OCI-LY1 (cell line): ENCODE measurements around the gene RNF183.
"Not testable (repeated sequence)": the region's sequence is repeated elsewhere in the genome, so short reads cannot be mapped to it uniquely, and the experiment has no call there.

Experiments
- H2AFZ ChIP-seq: fragments of 200-600 bp; sonication (generic), shearing (Covaris generic); 2 replicates; pipeline ENCODE4 v1.6.0; 2014; ENCODE audit warnings: antibody characterized with exemption, mild to moderate bottlenecking, low read length
- H3F3A ChIP-seq: fragments of 200-600 bp; sonication (generic), shearing (Covaris generic); 2 replicates; pipeline ENCODE4 v1.6.0; 2014; ENCODE audit warnings: mild to moderate bottlenecking, antibody characterized with exemption, low read length, moderate library complexity; ENCODE audit not compliant: insufficient read depth
- H3K27ac ChIP-seq: fragments of 200-600 bp; sonication (generic); 2 replicates; pipeline ENCODE4 v1.5.1; 2014; ENCODE audit warnings: low read length, mixed run types, mild to moderate bottlenecking, low read depth; ENCODE audit not compliant: poor library complexity, severe bottlenecking
- H3K27me3 ChIP-seq: fragments of 200-600 bp; sonication (generic); 2 replicates; pipeline ENCODE4 v1.6.0; 2014; ENCODE audit warnings: antibody characterized with exemption, mild to moderate bottlenecking, low read length, moderate library complexity; ENCODE audit not compliant: insufficient read depth
- H3K36me3 ChIP-seq: fragments of 200-600 bp; sonication (generic); 2 replicates; pipeline ENCODE4 v1.6.1; 2014; ENCODE audit warnings: mild to moderate bottlenecking, antibody characterized with exemption, low read length, moderate library complexity, mixed read lengths; ENCODE audit not compliant: insufficient read depth
- H3K4me1 ChIP-seq: fragments of 200-600 bp; sonication (generic); 2 replicates; pipeline ENCODE4 v1.5.1; 2014; ENCODE audit warnings: mild to moderate bottlenecking, low read length, moderate library complexity; ENCODE audit not compliant: insufficient read depth, severe bottlenecking
- H3K4me2 ChIP-seq: fragments of 200-600 bp; sonication (generic), shearing (Covaris generic); 2 replicates; pipeline ENCODE4 v1.6.1; 2014; ENCODE audit warnings: low read length
- H3K4me3 ChIP-seq: fragments of 200-600 bp; sonication (generic); 2 replicates; pipeline ENCODE4 v1.5.1; 2014; ENCODE audit warnings: low read length, low read depth, mild to moderate bottlenecking, mixed read lengths; ENCODE audit not compliant: poor library complexity, severe bottlenecking
- H3K79me2 ChIP-seq: fragments of 200-600 bp; shearing (Covaris generic); 2 replicates; pipeline ENCODE4 v1.6.1; 2016; ENCODE audit warnings: mixed run types, low read length, mixed read lengths; ENCODE audit not compliant: insufficient read depth
- H3K9ac ChIP-seq: fragments of 200-600 bp; sonication (generic), shearing (Covaris generic); 2 replicates; pipeline ENCODE4 v1.6.1; 2014; ENCODE audit warnings: mild to moderate bottlenecking, low read length, mixed read lengths
- H3K9me2 ChIP-seq: fragments of 200-600 bp; sonication (generic), shearing (Covaris generic); 2 replicates; pipeline ENCODE4 v1.6.1; 2014; ENCODE audit warnings: low read depth, mild to moderate bottlenecking, low read length, mixed read lengths
- H3K9me3 ChIP-seq: fragments of 200-600 bp; shearing (Covaris generic); 2 replicates; pipeline ENCODE4 v1.6.1; 2014; ENCODE audit warnings: low read length, mixed read lengths
- H4K20me1 ChIP-seq: fragments of 200-600 bp; sonication (generic), shearing (Covaris generic); 2 replicates; pipeline ENCODE4 v1.6.0; 2016; ENCODE audit warnings: mild to moderate bottlenecking, low read length; ENCODE audit not compliant: insufficient read depth
- EZH2 ChIP-seq: fragments of 200-600 bp; sonication (generic), shearing (Covaris generic); IDR thresholded peaks from 2 replicates; pipeline ENCODE4 v1.8.0; 2017; ENCODE audit warnings: borderline replicate concordance, mixed run types, mild to moderate bottlenecking, antibody characterized with exemption, low read length, moderate library complexity, mixed read lengths
- TF ChIP-seq, protein P1 (sequence below): fragments of 200-600 bp; sonication (generic), shearing (Covaris generic); IDR thresholded peaks from 2 replicates; pipeline ENCODE4 v1.5.1; 2017; ENCODE audit warnings: mild to moderate bottlenecking, antibody characterized with exemption, low read length, moderate library complexity, mixed read lengths

Gene RNF183

DNA sequence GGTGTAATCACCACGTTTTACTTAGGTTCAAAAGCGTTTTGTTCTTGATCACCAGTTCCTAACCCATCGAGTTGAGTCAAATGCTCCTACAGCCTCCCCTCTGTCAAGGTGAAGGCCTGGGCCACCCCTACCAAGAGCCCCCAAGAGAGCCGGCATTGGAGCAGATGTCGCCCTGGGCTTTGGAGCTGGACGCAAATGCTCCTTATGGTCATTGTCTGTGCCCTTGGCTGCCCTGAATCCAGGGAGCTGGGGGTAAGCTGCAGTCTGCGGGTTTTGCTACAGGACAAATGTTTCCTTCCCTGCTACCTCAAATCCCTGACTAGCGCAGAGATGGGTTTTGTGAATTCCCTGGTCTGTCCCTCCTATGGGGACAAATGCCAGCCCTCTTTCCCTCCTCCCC, 4.9 kb downstream of the RNF183 start:
- Histone ChIP-seq H3K27ac (no peak overlapping the region), H3F3A (no peaks in the 10 kb centered on the region), H3K36me3 (peaks cover 9% of the 10 kb centered on the region), H3K9me3 (no peaks in the 10 kb centered on the region), H3K4me1 (peaks cover 6% of the 10 kb centered on the region), H4K20me1 (no peaks in the 10 kb centered on the region), H3K4me2 (no peak overlapping the region), H3K9me2 (no peaks in the 10 kb centered on the region), H3K27me3 (peaks cover 4% of the 10 kb centered on the region), H3K9ac (no peak overlapping the region), H3K4me3 (no peak overlapping the region), H3K79me2 (no peaks in the 10 kb centered on the region), H2AFZ (no peak overlapping the region)
- no peak for TF ChIP-seq EZH2
- TF ChIP-seq, protein P1, sequence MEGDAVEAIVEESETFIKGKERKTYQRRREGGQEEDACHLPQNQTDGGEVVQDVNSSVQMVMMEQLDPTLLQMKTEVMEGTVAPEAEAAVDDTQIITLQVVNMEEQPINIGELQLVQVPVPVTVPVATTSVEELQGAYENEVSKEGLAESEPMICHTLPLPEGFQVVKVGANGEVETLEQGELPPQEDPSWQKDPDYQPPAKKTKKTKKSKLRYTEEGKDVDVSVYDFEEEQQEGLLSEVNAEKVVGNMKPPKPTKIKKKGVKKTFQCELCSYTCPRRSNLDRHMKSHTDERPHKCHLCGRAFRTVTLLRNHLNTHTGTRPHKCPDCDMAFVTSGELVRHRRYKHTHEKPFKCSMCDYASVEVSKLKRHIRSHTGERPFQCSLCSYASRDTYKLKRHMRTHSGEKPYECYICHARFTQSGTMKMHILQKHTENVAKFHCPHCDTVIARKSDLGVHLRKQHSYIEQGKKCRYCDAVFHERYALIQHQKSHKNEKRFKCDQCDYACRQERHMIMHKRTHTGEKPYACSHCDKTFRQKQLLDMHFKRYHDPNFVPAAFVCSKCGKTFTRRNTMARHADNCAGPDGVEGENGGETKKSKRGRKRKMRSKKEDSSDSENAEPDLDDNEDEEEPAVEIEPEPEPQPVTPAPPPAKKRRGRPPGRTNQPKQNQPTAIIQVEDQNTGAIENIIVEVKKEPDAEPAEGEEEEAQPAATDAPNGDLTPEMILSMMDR = no peak

DNA sequence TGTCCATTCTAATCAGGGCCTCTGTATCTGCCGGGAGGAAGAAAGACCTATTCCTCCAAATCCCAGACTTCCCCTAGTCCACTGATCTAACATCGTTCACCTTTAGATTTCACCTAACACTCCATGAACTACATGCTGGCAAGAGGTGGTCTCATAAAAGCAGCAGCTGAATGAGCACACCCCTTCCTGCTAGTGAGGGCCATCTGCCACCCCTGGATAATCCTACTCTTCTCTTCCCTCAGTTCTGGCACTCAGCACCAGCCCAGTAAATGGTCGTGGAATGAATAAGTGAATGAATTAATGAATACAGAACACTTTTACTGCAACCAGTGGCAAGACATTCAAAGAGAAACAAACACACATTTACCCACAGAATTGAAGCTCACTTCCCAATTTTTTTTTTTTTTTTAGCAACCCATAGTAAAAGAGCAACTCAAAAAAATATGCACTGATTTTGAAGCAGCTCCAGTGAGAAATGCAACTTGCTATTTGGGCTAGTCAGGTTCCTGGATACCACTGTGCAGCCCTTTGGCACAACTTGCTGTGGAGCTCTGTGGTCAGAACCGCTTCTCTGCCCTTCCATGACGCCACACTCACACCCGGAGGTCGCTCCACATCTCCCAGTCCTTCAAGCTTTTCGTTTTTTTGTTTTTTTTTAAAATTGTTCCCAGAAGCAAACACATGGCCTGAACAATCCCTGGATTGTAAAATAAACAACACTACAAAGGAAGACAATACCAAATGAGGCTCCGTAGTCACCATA, 6.2 kb downstream of the RNF183 start:
- peaks cover 4% of the 10 kb centered on the region for H3K27me3 ChIP-seq
- no peaks in the 10 kb centered on the region for H3K9me3 ChIP-seq

DNA sequence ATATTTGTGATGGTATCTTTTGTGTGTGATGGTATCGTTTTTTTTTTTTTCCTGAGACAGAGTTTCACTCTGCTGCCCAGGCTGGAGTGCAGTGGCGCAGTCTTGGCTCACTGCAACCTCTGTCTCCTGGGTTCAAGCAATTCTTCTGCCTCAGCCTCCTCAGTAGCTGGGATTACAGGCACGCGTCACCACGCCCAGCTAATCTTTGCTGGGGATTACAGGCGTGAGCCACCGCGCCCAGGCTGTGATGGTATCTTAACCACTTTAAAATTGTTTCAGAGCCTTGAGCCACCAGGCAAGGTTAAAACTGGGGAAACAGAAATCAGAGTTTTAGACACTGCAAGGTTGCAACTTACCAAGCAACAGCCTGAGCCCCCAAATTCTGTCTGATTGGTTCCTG, 6.9 kb downstream of the RNF183 start:
- H3K4me3 ChIP-seq, H3K9ac ChIP-seq, H3F3A ChIP-seq, H3K27ac ChIP-seq, H3K4me1 ChIP-seq, H3K9me2 ChIP-seq, H3K4me2 ChIP-seq, H3K27me3 ChIP-seq, H3K79me2 ChIP-seq, H3K9me3 ChIP-seq, H2AFZ ChIP-seq, H4K20me1 ChIP-seq: not testable (repeated sequence)
- H3K36me3 ChIP-seq = peaks cover 29% of the 10 kb centered on the region

More for the DNA sequence above, 6.2 kb downstream of the RNF183 start:
- Histone ChIP-seq H3K36me3 (peaks cover 22% of the 10 kb centered on the region), H3K79me2 (no peaks in the 10 kb centered on the region), H3F3A (no peaks in the 10 kb centered on the region), H4K20me1 (no peaks in the 10 kb centered on the region), H3K27ac (no peak overlapping the region), H2AFZ (no peak overlapping the region), H3K4me3 (no peak overlapping the region), H3K4me2 (no peak overlapping the region), H3K4me1 (no peaks in the 10 kb centered on the region), H3K9ac (no peak overlapping the region), H3K9me2 (no peaks in the 10 kb centered on the region)
- TF ChIP-seq, protein P1 = no peak
- no peak for TF ChIP-seq EZH2

DNA sequence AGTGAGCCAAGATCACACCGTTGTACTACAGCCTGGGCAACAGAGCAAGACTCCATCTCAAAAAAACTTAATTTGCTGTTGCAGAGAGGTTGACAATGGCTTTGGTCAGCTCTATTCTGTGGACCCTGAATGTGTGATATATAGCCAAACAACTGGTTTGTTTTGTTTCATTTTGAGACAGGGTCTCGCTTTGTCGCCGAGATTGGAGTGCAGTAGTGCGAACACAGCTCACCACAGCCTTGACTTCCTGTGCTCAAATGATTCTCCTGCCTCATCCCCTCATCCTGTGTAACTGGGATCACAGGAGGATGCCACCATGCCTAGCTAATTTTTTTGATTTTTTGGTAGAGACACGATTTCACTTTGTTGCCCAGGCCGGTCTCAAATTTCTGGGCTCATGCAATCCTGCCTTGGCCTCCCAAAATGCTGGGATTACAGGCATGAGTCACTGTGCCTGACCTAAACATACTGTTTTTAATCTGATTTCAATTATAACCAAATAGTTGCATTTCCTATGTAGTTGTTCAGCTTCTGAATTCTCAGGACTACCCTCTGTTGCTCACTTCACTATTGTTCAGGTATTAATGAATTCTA, 9.8 kb downstream of the RNF183 start:
- no peak for TF ChIP-seq EZH2
- TF ChIP-seq, protein P1 = no peak
- no peaks in the 10 kb centered on the region for H3K79me2 ChIP-seq
- H3K27me3 ChIP-seq = no peaks in the 10 kb centered on the region; the same call in 1 of the 2 replicates
- peaks cover 58% of the 10 kb centered on the region for H3K36me3 ChIP-seq
- H3K9ac ChIP-seq = no peak overlapping the region
- no peaks in the 10 kb centered on the region for H3K4me1 ChIP-seq
- H3F3A ChIP-seq = no peaks in the 10 kb centered on the region; the same call in 1 of the 2 replicates
- H3K4me2 ChIP-seq = no peak overlapping the region
- H2AFZ ChIP-seq = no peak overlapping the region
- H3K27ac ChIP-seq = no peak overlapping the region
- H3K9me2 ChIP-seq = no peaks in the 10 kb centered on the region
- no peaks in the 10 kb centered on the region for H4K20me1 ChIP-seq
- H3K4me3 ChIP-seq = no peak overlapping the region
- no peaks in the 10 kb centered on the region for H3K9me3 ChIP-seq
